NCI-H1048 (cell line): ENCODE measurements around the gene SNRPA.
"Not testable (repeated sequence)": the region's sequence is repeated elsewhere in the genome, so short reads cannot be mapped to it uniquely, and the experiment has no call there.

ENCODE experiments used
- DNase-seq: peaks from one replicate; lab custom pipeline; 2025; lab: John Stamatoyannopoulos, UW

SNRPA gene

DNA sequence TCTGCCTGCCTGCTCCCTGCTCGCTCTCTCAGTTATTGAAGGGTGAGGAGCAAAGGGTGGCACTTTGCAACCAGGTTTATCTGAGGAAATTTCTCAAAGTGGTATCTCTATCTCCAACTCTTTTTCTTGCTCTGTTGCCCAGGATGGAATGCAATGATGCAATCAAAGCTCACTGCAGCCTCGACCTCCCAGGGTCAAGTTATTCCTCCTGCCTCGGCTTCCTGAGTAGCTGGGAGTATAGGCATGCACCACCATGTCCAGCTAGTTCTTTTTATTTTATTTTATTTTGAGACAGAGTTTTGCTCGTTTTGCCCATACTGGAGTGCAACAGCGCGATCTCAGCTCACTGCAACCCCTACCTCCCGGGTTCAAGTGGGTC is 5.6 kb upstream of the SNRPA start:
- no peak for DNase-seq

DNA sequence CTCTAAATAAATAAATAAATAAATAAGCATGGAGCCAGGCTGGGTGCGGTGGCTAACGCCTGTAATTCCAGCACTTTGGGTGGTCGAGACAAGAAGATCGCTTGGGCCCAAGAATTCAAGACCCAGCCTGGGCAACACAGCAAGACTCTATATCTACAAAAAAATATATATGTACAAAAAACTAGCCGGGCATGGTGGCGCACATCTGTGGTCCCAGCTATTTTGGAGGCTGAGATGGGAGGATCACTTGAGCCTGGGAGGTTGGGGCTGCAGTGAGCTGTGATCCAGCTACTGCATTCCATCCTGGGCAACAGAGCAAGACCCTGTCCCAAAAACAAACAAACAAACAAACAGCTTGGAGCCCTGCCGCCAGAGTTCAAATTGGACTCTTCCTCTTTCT is 3.5 kb upstream of the SNRPA start:
- DNase-seq: no peak

DNA sequence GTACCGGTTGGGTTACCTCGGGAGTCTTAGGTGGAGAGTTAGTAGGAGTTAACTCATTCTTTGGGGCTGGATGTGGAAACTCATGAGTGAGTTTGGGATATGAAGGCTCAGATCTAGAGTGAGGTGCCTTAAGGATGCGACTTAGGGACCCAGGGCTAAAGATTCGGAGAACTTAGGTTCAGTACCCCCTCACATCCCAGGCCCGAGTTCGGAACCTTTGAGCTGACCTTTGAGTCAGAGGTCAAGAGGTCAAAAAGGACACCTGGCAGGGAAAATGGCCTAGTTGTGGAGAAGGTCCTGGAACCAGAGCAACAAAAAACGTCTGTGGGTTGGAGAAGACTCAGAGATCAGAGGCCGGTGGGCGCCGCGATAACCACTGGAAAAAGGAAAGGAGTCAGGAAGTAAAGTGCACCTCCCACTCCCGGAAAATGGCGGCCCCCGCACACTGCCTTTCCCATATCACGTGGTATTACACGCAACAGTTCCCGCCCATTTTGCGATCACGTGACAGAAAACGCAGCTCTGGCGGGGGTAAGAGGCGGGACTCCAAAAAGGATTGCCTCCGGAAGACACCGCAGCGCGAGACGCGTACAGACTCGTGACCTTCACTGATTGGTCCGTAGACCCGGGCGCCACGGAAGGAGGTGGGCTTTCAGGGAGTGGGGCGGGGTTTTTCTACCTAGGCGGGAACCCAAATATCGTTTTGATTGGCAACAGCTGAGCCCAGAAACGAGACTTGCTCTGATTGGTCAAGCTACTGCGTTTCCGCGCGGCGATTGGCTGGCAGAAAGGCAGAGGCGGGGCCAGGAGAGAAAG is 737 bp upstream of the SNRPA start, which contains the start of gene ACTMAP:
Gene ACTMAP, minus strand, starts transcription at position 420 of the 816 bp plus-strand sequence. CDS start 674 bp downstream, outside the sequence.
- DNase-seq: peak; percentile 98

DNA sequence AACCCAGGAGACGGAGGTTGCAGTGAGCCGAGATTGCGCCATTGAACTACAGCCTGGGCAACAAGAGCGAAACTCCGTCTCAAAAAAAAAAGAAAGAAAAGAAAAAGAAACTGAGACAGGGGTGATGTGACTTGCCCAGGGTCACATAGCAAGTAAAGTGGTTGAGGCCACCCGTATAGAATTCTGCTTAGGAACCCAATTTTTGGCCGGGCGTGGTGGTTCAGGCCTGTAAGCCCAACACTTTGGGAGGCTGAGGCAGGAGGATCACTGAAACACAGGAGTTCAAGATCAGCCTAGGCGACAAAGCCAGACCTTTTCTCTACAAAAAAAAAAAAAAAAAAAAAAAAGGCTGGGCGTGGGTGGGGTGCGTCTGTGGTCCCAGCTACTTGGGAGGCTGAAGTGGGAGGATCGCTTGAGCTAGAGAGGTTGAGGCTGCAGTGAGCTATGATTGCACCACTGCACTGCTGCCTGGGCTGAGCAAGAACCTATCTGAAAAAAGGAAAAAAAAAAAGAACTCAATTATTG is 1.3 kb downstream of the SNRPA start:
- no peak for DNase-seq

DNA sequence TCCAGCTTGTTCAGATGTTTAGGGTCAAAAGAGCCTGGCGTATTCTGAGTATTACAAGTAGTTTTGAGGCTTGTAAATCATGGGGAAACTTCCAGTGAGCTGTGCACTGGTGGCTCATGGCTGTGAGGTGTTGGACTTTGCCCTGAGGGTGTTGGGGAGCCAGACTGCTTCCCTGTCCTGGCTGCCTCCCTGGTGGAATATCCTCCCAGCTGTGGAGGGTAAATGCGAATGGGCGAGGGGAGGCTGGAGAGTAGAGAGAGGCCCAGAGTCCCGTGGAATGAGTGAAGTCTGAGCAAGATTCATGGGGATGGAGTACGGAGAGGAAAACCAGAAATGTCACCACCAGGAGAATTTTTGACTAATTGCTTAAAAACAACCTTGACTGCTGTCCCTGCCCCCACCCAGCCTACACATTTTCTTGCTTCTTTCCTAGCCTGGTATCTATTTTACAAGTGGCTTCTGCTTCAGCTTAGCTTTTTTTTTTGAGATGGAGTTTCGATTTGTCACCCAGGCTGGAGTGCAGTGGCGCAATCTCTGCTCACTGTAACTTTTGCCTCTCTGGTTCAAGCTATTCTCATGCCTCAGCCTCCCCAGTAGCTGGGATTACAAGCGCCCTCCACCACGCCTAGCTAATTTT is 3.7 kb downstream of the SNRPA start:
- DNase-seq: no peak

DNA sequence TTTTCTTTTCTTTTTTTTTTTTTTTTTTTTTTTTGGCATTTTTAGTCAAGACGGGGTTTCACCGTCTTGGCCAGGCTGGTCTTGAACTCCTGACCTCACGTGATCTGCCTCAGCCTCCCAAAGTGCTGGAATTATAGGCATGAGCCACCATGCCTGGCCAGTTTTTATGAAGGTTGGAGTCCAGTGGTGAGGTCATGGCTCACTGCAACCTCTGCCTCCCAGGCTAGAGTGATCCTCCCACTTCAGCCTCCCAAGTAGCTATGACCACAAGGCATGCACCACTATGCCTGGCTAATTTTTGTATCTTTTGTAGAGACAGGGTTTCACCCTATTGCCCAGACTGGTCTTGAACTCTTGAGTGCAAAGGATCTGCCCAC is 4.2 kb downstream of the SNRPA start:
- DNase-seq: no peak

DNA sequence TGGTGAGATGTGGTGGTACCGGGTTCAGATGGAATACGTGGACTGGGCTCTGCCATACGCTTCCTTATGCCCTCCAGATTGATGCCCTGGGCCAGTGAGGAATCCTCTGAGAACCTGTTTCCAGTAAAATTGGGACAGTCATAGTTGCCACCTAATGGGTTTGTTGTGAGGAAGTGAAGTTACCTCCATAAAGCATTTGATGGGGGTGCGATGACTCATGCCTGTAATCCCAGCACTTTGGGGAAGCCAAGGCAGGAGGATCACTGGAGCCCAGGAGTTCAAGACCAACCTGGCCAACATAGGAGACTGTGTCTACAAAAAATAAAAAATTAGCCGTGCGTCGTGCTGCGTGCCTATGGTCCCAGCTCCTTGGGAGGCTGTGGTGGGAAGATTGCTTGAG is 4.8 kb downstream of the SNRPA start:
- DNase-seq: no peak

DNA sequence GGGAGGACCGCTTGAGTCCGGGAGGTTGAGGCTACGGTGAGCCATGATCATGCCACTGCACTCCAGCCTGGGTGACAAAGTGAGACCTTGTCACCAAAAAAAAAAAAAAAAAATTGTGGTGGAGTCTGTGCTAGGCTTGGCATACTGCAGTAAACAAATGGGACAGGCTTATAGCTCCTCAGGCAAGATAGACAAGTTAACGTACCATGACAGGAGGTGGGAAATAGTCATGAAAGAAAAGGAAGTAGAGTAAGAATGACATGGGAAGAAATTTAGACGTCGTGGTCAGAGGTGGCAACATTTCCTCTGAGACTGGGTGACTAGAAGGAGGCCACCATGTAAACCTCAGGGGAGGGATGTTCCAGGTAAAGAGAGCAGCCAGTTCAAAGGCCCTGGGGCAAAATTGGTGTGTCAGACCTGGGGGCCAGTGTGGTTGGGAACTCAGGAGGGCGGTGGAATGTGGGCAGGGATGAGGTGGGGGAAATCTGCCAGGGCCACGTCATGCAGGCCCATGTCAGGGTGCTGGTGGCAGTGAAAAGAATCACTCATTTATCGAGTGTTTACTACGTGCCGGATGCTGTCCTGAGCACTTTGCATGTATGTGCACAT is 5.6 kb downstream of the SNRPA start:
- DNase-seq: no peak

DNA sequence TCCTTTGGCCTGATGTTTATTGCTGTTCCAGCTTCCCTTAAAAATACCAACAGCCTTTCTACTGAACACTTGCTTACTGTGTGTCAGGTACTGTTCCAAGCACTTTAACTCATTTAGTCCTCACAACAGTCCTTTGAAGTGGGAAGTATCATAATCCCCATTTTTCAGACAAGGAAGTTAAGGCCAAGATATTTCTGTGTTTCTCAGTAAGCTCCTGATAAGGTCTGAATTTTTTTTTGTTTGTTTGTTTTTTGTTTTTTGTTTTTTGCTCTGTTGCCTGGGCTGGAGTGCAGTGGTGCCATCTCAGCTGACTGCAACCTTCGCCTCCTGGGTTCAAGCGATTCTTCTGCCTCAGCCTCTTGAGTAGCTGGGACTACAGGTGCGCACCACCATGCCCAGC is 7.5 kb downstream of the SNRPA start:
- no peak for DNase-seq

DNA sequence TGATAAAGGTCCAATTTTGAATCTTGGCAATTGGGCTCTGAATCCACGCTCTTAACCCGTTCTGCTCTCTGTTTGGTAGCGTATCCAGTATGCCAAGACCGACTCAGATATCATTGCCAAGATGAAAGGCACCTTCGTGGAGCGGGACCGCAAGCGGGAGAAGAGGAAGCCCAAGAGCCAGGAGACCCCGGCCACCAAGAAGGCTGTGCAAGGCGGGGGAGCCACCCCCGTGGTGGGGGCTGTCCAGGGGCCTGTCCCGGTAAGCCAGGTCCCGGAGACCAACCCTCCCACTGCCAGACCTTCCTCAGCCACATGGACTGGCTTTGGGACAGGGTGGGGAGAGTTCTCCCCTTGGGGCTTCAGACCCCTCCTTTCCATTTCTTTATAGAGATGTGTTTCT is 8.3 kb downstream of the SNRPA start:
- DNase-seq: no peak

DNA sequence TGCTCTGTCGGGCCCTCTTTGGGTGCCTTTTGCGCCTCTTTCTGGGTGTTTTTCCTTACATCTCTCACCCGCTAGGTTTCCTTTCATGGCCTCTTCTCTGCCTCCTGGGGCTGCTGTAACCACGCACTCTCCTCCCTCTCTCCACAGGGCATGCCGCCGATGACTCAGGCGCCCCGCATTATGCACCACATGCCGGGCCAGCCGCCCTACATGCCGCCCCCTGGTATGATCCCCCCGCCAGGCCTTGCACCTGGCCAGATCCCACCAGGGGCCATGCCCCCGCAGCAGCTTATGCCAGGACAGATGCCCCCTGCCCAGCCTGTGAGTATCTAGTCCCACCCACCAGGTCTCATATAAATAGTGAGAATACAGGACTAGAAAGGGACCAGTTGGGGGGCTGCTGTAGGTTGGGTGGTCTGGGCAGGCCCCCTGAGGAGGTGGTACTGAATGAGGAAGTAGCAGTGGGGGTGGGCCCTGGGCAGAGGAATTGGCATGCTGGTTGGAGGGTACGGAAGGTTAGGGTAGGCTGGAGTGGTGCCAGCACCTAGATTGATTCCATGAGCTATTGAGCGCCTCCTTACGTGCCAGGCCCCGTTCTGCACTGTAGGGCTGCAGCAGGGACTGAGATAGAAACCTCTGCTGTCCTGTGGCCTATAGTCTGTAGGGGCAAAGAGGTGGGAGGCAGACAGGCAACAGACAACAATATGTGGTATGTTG is 11.9 kb downstream of the SNRPA start:
- DNase-seq: no peak

DNA sequence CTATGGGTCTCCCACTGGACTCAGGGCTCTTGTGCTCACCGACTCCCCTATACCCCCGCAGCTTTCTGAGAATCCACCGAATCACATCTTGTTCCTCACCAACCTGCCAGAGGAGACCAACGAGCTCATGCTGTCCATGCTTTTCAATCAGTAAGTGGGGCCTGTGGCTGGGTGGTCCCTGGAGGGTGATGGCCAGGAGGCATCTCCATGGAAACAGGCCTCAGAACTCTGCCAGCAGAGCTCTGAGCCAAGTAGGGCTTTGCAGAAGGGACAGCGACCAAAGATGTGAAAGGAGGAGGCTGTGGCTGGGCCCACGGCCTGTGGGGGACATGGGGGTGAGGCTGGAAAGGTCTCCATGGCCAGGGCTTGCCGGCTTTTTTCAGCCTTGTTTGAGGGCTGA is 12.5 kb downstream of the SNRPA start:
- DNase-seq: no peak

DNA sequence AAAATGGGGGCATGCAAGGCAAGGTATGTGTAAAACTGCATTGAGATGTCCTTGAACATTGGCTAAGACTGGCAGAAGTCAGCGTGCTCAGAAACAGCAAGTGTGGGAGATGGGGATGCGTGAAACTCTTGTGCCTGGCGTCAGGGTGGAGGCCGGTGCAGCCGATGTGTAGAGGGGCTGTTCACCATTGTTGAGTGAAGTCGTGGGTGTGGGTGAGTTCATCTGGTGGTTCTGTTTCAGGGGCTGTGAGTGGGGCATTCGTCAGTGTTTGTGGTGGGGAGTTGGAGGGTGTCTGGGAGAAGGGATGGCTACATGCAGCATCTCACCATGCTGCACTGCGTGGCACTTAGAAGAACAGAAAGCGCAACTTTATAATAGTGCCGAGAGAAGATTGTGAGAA is 13.0 kb downstream of the SNRPA start:
- no peak for DNase-seq

DNA sequence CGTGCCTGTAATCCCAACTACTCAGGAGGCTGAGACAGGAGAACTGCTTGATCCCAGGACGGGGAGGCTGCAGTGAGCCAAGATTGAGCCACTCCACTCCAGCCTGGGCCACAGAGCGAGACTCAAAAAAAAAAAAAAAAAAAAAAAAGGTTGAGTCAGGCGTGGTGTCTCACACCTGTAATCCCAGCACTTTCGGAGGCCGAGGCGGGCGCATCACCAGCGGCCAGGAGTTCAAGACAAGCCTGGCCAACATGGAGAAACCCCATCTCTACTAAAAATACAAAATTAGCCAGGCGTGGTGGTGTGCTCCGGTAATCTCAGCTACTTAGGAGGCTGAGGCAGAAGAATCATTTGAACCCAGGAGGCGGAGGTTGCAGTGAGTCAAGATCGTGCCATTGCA is 15.4 kb downstream of the SNRPA start:
- DNase-seq: not testable (repeated sequence)

DNA sequence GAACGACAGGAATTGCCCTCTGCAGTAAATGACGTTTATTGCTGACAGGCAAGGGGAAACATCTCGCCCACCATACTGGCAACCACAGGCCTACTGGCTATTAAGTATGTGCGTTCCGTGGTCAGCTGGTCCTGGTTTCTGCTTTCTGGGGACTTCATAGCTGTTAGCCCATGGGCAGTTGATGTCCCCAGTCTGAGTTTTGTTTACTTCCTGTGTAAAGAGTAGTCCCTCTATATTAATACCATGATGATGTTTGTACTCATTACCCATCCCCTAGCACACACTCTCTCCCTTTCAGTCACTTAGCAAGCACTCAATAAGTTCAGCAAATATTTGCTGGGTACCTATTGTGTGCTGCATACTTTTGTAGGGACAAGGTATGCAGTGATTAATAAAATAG is 17.9 kb downstream of the SNRPA start:
- DNase-seq: no peak

DNA sequence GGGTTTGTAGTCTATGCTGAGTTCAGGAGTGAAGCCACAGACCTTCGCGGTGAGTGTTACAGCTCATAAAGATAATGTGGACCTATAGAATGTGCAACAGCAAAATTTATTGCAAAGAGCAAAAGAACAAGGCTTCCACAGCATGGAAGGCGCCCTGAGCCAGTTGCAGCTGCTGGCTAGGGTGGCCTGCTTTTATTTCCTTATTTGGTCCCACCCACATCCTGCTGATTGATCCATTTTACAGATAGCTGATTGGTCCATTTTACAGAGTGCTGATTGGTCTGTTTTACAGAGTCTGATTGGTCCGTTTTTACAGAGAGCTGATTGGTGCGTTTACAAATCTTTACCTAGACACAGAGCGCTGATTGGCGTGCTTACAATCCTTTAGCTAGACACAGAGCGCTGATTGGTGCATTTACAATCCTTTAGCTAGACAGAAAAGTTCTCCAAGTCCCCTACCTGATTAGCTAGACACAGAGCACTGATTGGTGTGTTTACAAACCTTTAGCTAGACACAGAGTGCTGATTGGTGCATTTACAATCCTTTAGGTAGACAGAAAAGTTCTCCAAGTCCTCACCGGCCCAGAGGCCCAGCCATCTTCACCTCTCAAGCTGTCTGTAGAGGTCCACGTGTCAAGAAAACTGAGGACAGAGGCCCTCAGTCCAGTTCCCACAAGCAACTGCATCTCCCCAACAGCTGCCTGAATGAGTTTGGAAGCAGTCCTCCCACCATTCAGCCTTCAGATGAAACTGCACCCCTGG is 20.3 kb downstream of the SNRPA start:
- DNase-seq: not testable (repeated sequence)

DNA sequence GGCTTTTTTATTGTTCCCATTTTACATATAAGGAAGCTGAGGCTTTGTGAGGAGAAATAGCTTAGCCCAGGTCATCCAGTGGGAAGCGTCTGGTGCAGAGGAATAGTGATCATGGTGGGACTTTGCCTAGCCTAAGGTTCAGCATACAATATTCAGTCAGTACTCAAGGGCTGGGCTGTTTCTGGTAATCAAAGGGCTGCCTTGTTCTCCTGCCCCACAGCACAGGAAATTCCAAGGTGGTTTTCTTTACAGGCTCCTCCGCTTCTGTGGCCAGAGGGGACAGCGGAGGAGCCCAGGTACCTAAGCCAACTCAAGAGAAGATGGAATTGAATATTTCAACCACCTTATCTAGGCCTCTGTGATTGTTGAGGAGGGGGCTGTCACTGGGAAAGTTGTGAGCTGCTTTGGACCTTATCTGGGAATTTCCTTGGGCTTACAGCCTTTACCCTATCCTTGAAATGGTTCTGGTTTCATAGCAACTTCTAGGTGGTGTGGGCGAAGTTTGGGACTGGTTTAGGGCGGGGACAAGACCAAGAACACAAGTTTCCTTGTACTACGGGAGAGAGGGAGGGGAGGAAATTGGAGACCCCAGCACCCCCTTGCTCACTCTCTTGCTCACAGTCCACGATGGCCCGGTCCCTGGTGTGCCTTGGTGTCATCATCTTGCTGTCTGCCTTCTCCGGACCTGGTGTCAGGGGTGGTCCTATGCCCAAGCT is 24.1 kb downstream of the SNRPA start, which contains the start of gene MIA:
Gene MIA, plus strand, starts transcription at position 606 of the 716 bp plus-strand sequence. Its CDS starts 22 bp downstream, at position 628.
- DNase-seq: no peak

DNA sequence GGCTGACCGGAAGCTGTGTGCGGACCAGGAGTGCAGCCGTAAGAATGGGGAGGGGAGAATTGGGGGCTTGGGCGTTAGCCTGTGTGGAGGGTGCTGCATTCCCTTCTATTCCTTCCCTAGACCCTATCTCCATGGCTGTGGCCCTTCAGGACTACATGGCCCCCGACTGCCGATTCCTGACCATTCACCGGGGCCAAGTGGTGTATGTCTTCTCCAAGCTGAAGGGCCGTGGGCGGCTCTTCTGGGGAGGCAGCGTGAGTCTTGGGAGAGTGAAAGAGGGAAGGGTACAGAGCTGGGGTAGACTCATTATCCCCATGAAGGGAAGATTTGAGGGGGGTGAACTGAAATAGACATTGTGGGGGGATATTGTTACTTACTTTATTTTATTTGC is 24.6 kb downstream of the SNRPA start:
- DNase-seq: no peak

DNA sequence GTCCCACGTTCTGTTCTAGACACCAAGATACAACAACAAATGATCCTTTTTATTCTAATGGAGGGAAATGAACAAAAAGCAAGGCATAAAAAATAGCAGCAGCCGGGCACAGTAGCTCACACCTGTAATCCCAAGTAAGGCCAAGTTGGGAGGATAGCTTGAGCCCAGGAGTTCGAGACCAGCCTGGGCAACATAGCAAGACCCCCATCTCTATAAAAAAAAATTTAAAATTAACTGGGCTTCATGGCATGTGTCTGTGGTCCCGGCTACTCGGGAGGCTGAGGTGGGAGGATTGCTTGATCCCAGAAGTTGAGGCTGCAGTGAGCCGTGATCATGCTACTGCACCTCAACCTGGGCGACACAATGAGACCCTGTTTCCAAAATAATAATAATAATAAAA is 25.4 kb downstream of the SNRPA start:
- no peak for DNase-seq

DNA sequence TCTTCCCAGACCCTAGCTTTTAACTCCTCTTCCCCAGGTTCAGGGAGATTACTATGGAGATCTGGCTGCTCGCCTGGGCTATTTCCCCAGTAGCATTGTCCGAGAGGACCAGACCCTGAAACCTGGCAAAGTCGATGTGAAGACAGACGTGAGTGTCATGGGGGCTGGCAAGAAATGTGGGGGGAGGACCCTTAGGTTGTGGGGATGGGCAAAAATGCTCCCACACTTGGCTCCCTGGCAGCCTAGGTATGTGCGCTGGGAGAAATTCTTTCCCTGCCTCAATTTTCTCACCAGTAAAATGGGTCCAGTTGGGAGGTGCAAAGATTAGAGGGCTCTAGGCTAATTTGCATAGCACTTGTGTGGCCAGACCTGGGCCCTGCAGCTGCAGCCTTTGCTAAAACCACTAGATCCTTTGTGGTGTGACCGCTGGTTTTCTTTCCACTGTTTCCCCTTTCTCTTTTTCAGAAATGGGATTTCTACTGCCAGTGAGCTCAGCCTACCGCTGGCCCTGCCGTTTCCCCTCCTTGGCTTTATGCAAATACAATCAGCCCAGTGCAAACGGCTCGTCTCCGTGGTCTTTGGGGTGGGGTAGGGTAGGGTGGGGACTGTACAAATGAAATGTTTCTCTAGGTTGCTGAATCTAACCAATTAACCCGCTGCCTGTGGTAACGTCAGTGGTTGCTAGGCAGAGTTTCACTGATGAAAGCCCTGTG is 26.1 kb downstream of the SNRPA start:
- peak; percentile 72 for DNase-seq
